HL-60 (cell line): ENCODE data around the gene MRPL28.

Experiments used
- DNase-seq, 2 experiments: peaks; one replicate each; pipeline ENCODE4 v3.0.0-alpha.2; 2010 to 2020; ENCODE audit warnings: low read depth in 1 of 2, low spot score in 1 of 2
- H3K27ac ChIP-seq: fragments of 250-450 bp; sonication (Bioruptor Pico); replicated peaks from 2 replicates; pipeline ENCODE4 v1.5.1; 2020; ENCODE audit warnings: mild to moderate bottlenecking, moderate library complexity
- H3K27me3 ChIP-seq: fragments of 250-450 bp; sonication (Bioruptor Pico); 2 replicates; pipeline ENCODE4 v1.5.1; 2021; ENCODE audit warnings: mild to moderate bottlenecking, moderate library complexity; ENCODE audit not compliant: insufficient read depth, poor library complexity, severe bottlenecking
- H3K4me3 ChIP-seq: replicated peaks from 2 replicates; pipeline ENCODE4 v1.5.1; 2011; ENCODE audit warnings: mild to moderate bottlenecking, control low read depth, low read length; ENCODE audit not compliant: insufficient read depth
- GABPA ChIP-seq: IDR thresholded peaks from 2 replicates; pipeline ENCODE4 v1.6.1; 2012; ENCODE audit warnings: low read depth
- POLR2AphosphoS5 ChIP-seq: IDR thresholded peaks from 2 replicates; pipeline ENCODE4 v1.6.1; 2012; ENCODE audit warnings: low read depth
- SPI1 ChIP-seq: IDR thresholded peaks from 2 replicates; pipeline ENCODE4 v1.6.1; 2012; ENCODE audit warnings: low read depth, mild to moderate bottlenecking, borderline replicate concordance
- TF ChIP-seq, protein P1 (sequence below): IDR thresholded peaks from 2 replicates; pipeline ENCODE4 v1.6.1; 2012; ENCODE audit warnings: low read depth; ENCODE audit not compliant: insufficient replicate concordance
- TF ChIP-seq, protein P2 (sequence below): IDR thresholded peaks from one replicate; pipeline ENCODE4 v1.5.1; 2011; ENCODE audit warnings: low read length, control low read depth, inconsistent platforms; ENCODE audit not compliant: insufficient read depth

The MRPL28 gene

DNA sequence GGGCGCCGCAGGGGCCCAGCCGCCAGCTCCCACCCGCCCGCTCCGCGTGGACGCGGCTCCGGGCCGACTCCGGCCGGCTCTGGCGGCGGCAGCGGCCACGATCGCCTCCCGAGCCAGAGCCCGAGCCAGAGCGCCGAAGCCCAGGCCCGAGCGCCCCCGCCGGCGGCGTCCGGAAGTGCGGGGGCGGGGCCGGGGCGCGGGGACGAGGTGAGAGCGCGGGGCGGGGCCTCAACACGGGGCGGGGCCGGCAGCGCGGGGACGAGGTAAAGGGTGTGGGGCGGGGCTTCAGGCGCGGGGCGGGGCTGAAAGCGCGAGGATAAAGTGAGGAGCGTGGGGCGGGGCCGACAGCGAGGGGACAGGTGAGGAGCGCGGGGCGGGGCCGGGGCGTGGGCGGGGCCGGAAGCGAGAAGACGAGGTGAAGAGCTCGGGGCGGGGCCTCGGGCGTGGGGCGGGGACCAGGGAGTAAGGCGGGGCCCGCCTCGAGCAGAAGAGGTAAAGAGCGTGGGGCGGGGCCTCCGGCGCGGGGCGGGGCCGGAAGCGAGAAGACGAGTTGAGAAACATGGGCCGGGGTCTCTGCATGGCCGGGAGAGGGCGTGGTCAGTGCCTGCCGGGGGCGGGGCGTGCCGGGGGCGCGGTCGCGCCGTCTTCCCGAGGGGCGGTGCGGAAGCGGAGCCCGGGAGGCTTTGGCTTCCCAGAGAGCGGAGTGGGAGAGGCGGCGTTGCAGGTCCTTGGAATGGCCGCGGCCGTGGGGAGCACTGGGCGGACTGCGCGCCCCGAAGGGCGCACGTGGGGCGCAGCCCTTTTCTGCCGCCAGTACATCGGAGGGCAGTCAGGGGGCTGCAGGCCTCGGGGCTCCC lies 17.6 kb downstream of the MRPL28 start, which contains the start of gene AXIN1:
TSS of gene AXIN1 (minus strand) at position 177 of the 857 bp plus-strand sequence. CDS start 5,698 bp downstream, outside the sequence.
- Histone ChIP-seq H3K27me3 (no peaks in the 10 kb centered on the region), H3K27ac (peak within 1 kb of the TSS; percentile 50), H3K4me3 (peak within 1 kb of the TSS; percentile 65)
- TF ChIP-seq SPI1, result 0 out of 2 replicates have a peak, but pooled peaks have one; percentile 2
- TF ChIP-seq, protein P1, sequence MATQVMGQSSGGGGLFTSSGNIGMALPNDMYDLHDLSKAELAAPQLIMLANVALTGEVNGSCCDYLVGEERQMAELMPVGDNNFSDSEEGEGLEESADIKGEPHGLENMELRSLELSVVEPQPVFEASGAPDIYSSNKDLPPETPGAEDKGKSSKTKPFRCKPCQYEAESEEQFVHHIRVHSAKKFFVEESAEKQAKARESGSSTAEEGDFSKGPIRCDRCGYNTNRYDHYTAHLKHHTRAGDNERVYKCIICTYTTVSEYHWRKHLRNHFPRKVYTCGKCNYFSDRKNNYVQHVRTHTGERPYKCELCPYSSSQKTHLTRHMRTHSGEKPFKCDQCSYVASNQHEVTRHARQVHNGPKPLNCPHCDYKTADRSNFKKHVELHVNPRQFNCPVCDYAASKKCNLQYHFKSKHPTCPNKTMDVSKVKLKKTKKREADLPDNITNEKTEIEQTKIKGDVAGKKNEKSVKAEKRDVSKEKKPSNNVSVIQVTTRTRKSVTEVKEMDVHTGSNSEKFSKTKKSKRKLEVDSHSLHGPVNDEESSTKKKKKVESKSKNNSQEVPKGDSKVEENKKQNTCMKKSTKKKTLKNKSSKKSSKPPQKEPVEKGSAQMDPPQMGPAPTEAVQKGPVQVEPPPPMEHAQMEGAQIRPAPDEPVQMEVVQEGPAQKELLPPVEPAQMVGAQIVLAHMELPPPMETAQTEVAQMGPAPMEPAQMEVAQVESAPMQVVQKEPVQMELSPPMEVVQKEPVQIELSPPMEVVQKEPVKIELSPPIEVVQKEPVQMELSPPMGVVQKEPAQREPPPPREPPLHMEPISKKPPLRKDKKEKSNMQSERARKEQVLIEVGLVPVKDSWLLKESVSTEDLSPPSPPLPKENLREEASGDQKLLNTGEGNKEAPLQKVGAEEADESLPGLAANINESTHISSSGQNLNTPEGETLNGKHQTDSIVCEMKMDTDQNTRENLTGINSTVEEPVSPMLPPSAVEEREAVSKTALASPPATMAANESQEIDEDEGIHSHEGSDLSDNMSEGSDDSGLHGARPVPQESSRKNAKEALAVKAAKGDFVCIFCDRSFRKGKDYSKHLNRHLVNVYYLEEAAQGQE, result no peak
- peak; percentile 90 to 98 for DNase-seq

DNA sequence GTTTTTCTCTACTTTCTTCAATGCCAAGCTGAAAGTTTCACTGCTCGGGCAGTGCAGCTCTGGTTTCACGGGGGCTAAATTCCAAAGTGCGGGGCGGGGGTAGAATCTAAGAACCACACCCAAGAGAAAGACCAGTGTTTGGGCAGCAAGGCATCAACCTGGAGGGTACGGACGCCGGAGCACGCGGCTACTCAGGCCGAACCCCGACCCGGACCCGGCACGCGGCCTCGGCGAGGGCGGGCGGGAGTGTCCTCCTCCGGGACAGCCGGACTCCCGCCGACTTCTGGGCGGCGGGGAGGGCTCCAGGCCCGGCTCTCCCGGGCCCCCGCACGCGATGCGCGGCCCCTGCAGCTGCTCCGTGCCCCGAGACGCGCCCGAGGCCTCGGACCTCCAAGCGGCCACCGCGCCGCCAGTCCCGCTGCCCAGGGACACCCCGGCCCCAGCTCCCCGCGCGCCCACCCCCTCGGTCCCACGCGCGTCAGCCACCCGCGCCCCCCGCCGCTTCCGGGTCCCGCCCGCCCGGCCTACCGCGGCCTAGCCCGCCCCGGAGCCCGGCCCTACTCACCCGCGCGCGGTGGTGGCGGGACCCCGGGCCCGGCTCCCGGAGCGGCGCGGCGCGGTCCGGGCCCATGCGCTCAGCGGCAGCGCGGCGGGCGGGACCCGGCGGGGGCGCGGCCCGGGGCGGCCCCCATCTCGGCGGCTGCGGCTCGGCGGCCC lies 18.4 kb downstream of the MRPL28 start:
- no peak for DNase-seq
- Histone ChIP-seq H3K27me3 (no peaks in the 10 kb centered on the region), H3K4me3 (peak overlapping the region; percentile 65), H3K27ac (peak overlapping the region; percentile 50)
- TF ChIP-seq, protein P1, result no peak
- TF ChIP-seq SPI1, result no peak
- TF ChIP-seq, protein P2, sequence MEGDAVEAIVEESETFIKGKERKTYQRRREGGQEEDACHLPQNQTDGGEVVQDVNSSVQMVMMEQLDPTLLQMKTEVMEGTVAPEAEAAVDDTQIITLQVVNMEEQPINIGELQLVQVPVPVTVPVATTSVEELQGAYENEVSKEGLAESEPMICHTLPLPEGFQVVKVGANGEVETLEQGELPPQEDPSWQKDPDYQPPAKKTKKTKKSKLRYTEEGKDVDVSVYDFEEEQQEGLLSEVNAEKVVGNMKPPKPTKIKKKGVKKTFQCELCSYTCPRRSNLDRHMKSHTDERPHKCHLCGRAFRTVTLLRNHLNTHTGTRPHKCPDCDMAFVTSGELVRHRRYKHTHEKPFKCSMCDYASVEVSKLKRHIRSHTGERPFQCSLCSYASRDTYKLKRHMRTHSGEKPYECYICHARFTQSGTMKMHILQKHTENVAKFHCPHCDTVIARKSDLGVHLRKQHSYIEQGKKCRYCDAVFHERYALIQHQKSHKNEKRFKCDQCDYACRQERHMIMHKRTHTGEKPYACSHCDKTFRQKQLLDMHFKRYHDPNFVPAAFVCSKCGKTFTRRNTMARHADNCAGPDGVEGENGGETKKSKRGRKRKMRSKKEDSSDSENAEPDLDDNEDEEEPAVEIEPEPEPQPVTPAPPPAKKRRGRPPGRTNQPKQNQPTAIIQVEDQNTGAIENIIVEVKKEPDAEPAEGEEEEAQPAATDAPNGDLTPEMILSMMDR, result no peak
- TF ChIP-seq POLR2AphosphoS5, result no peak
- TF ChIP-seq GABPA, result no peak

DNA sequence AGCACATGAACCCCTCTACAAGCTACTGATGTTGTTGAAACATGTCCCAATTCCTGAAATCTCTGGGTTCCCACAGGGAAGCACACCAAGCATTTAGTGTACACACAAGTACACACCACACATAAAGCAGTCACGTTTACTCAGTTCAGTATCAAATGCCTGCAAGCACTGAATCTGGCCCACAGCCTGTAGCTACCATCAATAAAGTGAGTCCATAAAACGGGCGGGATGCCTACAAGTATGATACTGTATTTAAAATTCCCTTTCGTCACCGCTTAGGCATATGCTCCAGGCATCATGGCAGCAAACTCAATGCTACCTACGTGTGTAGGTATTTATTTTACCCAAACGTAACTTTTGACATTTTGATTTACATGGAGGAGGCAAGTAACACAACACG lies 20.1 kb downstream of the MRPL28 start:
- TF ChIP-seq, protein P1, result no peak
- no peak for TF ChIP-seq GABPA
- H3K27ac ChIP-seq, result no peak overlapping the region
- DNase-seq, result no peak
- no peak overlapping the region for H3K4me3 ChIP-seq
- H3K27me3 ChIP-seq, result no peaks in the 10 kb centered on the region

DNA sequence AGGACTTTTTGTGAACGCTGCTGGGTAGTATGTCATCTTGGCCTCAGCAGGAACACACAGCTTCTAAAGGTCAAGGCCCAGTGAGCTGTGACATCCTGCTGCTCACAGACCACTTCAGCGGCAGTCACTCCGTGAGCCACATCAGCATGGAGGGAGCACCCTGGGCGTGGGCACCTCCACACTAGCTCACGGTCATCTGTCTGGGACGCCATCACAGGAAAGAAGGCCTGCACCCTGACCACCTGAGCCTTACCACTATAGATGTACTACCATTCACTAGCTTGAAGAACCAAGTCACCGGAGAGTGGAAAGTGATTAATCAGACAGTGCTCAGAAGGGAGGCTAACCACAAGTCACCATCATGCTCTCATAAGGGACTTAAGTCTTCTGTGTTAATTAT lies 21.1 kb downstream of the MRPL28 start:
- Histone ChIP-seq H3K27me3 (no peaks in the 10 kb centered on the region), H3K4me3 (no peak overlapping the region), H3K27ac (no peak overlapping the region)
- TF ChIP-seq, protein P2, result no peak
- TF ChIP-seq SPI1 (no peak), POLR2AphosphoS5 (no peak), GABPA (no peak)
- TF ChIP-seq, protein P1, result no peak
- DNase-seq, result no peak
